ENCODE data around the gene LYPD6B. TPM values are rescaled to one million over a fixed set of nuclear protein-coding genes. Genes with fewer than 3 reads are reported as not detected.
"Not testable (repeated sequence)": the region's sequence is repeated elsewhere in the genome, so short reads cannot be mapped to it uniquely, and the experiment has no call there.

LYPD6B gene
- total and polyA plus RNA-seq, 2 donors, result 0.24 to 1.4 TPM

- no peaks in the 10 kb centered on the region for H3K4me1 ChIP-seq (ENCODE audit: control insufficient read depth in 2 of 2, insufficient read depth in 2 of 2, low read length in 2 of 2)
- no peaks in the 10 kb centered on the region for H3K9me3 ChIP-seq (ENCODE audit: control insufficient read depth in 2 of 2, insufficient read depth in 1 of 2, low read length in 1 of 2)
- H3K36me3 ChIP-seq (ENCODE audit: control insufficient read depth in 2 of 2, insufficient read depth in 2 of 2, low read length in 1 of 2), result no peaks in the 10 kb centered on the region
- no peak for DNase-seq (ENCODE audit: low read depth in 6 of 9, low spot score in 9 of 9)
- no peaks in the 10 kb centered on the region for H3K27me3 ChIP-seq (ENCODE audit: control insufficient read depth in 2 of 2, insufficient read depth in 1 of 2, low read length in 1 of 2)
- 88% methylated on average over 2 of the region's 2 CpGs for WGBS
- H3K4me3 ChIP-seq (ENCODE audit: low read length in 2 of 2), result no peak overlapping the region
- H3K27ac ChIP-seq (ENCODE audit: low read depth in 1 of 2, low read length in 1 of 2), result no peak overlapping the region
These were observed 185.1 kb downstream of the LYPD6B start for GRCh38 chr2:149223472-149224095.

GRCh38 chr2:149224543-149224942, 186.0 kb downstream of the LYPD6B start:
- no peak for DNase-seq (ENCODE audit: low read depth in 6 of 9, low spot score in 9 of 9)
- Histone ChIP-seq H3K36me3 (ENCODE audit: control insufficient read depth in 2 of 2, insufficient read depth in 2 of 2, low read length in 1 of 2) (no peaks in the 10 kb centered on the region), H3K9me3 (ENCODE audit: control insufficient read depth in 2 of 2, insufficient read depth in 1 of 2, low read length in 1 of 2) (no peaks in the 10 kb centered on the region), H3K27me3 (ENCODE audit: control insufficient read depth in 2 of 2, insufficient read depth in 1 of 2, low read length in 1 of 2) (no peaks in the 10 kb centered on the region), H3K27ac (ENCODE audit: low read depth in 1 of 2, low read length in 1 of 2) (no peak overlapping the region), H3K4me3 (ENCODE audit: low read length in 2 of 2) (no peak overlapping the region), H3K4me1 (ENCODE audit: control insufficient read depth in 2 of 2, insufficient read depth in 2 of 2, low read length in 2 of 2) (no peaks in the 10 kb centered on the region)
- WGBS, result 94% methylated on average over 5 of the region's 5 CpGs

- H3K27me3 ChIP-seq (ENCODE audit: control insufficient read depth in 2 of 2, insufficient read depth in 1 of 2, low read length in 1 of 2), result no peaks in the 10 kb centered on the region
- DNase-seq (ENCODE audit: low read depth in 6 of 9, low spot score in 9 of 9), result no peak
These were observed 186.9 kb downstream of the LYPD6B start for GRCh38 chr2:149225446-149225845.

GRCh38 chr2:149226790-149227189, 188.3 kb downstream of the LYPD6B start:
- Histone ChIP-seq H3K4me3 (ENCODE audit: low read length in 2 of 2) (no peak overlapping the region), H3K27me3 (ENCODE audit: control insufficient read depth in 2 of 2, insufficient read depth in 1 of 2, low read length in 1 of 2) (no peaks in the 10 kb centered on the region), H3K36me3 (ENCODE audit: control insufficient read depth in 2 of 2, insufficient read depth in 2 of 2, low read length in 1 of 2) (no peaks in the 10 kb centered on the region), H3K27ac (ENCODE audit: low read depth in 1 of 2, low read length in 1 of 2) (no peak overlapping the region), H3K9me3 (ENCODE audit: control insufficient read depth in 2 of 2, insufficient read depth in 1 of 2, low read length in 1 of 2) (no peaks in the 10 kb centered on the region), H3K4me1 (ENCODE audit: control insufficient read depth in 2 of 2, insufficient read depth in 2 of 2, low read length in 2 of 2) (no peaks in the 10 kb centered on the region)
- 37% methylated on average over 6 of the region's 6 CpGs for WGBS
- DNase-seq (ENCODE audit: low read depth in 6 of 9, low spot score in 9 of 9), result no peak

More at GRCh38 chr2:149225446-149225845, 186.9 kb downstream of the LYPD6B start:
- Histone ChIP-seq H3K4me1 (ENCODE audit: control insufficient read depth in 2 of 2, insufficient read depth in 2 of 2, low read length in 2 of 2) (no peaks in the 10 kb centered on the region), H3K36me3 (ENCODE audit: control insufficient read depth in 2 of 2, insufficient read depth in 2 of 2, low read length in 1 of 2) (no peaks in the 10 kb centered on the region), H3K27ac (ENCODE audit: low read depth in 1 of 2, low read length in 1 of 2) (no peak overlapping the region), H3K9me3 (ENCODE audit: control insufficient read depth in 2 of 2, insufficient read depth in 1 of 2, low read length in 1 of 2) (no peaks in the 10 kb centered on the region), H3K4me3 (ENCODE audit: low read length in 2 of 2) (no peak overlapping the region)
- 95% methylated on average over 2 of the region's 2 CpGs for WGBS

GRCh38 chr2:149235816-149236375, 197.4 kb downstream of the LYPD6B start:
- no peaks in the 10 kb centered on the region for H3K9me3 ChIP-seq (ENCODE audit: control insufficient read depth in 2 of 2, insufficient read depth in 1 of 2, low read length in 1 of 2)
- no peak overlapping the region for H3K27ac ChIP-seq (ENCODE audit: low read depth in 1 of 2, low read length in 1 of 2)
- no peak overlapping the region for H3K4me3 ChIP-seq (ENCODE audit: low read length in 2 of 2)
- H3K36me3 ChIP-seq (ENCODE audit: control insufficient read depth in 2 of 2, insufficient read depth in 2 of 2, low read length in 1 of 2), result no peaks in the 10 kb centered on the region
- 81% methylated on average over 3 of the region's 3 CpGs for WGBS
- DNase-seq (ENCODE audit: low read depth in 6 of 9, low spot score in 9 of 9), result no peak
- no peaks in the 10 kb centered on the region for H3K4me1 ChIP-seq (ENCODE audit: control insufficient read depth in 2 of 2, insufficient read depth in 2 of 2, low read length in 2 of 2)
- H3K27me3 ChIP-seq (ENCODE audit: control insufficient read depth in 2 of 2, insufficient read depth in 1 of 2, low read length in 1 of 2), result no peaks in the 10 kb centered on the region

- Histone ChIP-seq H3K4me3 (ENCODE audit: low read length in 2 of 2) (no peak overlapping the region), H3K9me3 (ENCODE audit: control insufficient read depth in 2 of 2, insufficient read depth in 1 of 2, low read length in 1 of 2) (no peaks in the 10 kb centered on the region), H3K36me3 (ENCODE audit: control insufficient read depth in 2 of 2, insufficient read depth in 2 of 2, low read length in 1 of 2) (no peaks in the 10 kb centered on the region), H3K27ac (ENCODE audit: low read depth in 1 of 2, low read length in 1 of 2) (no peak overlapping the region), H3K4me1 (ENCODE audit: control insufficient read depth in 2 of 2, insufficient read depth in 2 of 2, low read length in 2 of 2) (no peaks in the 10 kb centered on the region), H3K27me3 (ENCODE audit: control insufficient read depth in 2 of 2, insufficient read depth in 1 of 2, low read length in 1 of 2) (no peaks in the 10 kb centered on the region)
- WGBS, result 94% methylated on average over 2 of the region's 2 CpGs
- DNase-seq (ENCODE audit: low read depth in 6 of 9, low spot score in 9 of 9), result no peak
These were observed 197.9 kb downstream of the LYPD6B start for GRCh38 chr2:149236410-149236809.

- Histone ChIP-seq H3K4me1 (ENCODE audit: control insufficient read depth in 2 of 2, insufficient read depth in 2 of 2, low read length in 2 of 2) (no peaks in the 10 kb centered on the region), H3K27ac (ENCODE audit: low read depth in 1 of 2, low read length in 1 of 2) (no peak overlapping the region), H3K36me3 (ENCODE audit: control insufficient read depth in 2 of 2, insufficient read depth in 2 of 2, low read length in 1 of 2) (no peaks in the 10 kb centered on the region), H3K4me3 (ENCODE audit: low read length in 2 of 2) (no peak overlapping the region), H3K27me3 (ENCODE audit: control insufficient read depth in 2 of 2, insufficient read depth in 1 of 2, low read length in 1 of 2) (no peaks in the 10 kb centered on the region), H3K9me3 (ENCODE audit: control insufficient read depth in 2 of 2, insufficient read depth in 1 of 2, low read length in 1 of 2) (no peaks in the 10 kb centered on the region)
- DNase-seq (ENCODE audit: low read depth in 6 of 9, low spot score in 9 of 9), result no peak
- 90% methylated on average over 3 of the region's 3 CpGs for WGBS
These were observed 207.7 kb downstream of the LYPD6B start for GRCh38 chr2:149246186-149246585.

GRCh38 chr2:149251436-149251835, 212.9 kb downstream of the LYPD6B start:
- H3K27ac ChIP-seq (ENCODE audit: low read depth in 1 of 2, low read length in 1 of 2); H3K9me3 ChIP-seq (ENCODE audit: control insufficient read depth in 2 of 2, insufficient read depth in 1 of 2, low read length in 1 of 2); H3K4me1 ChIP-seq (ENCODE audit: control insufficient read depth in 2 of 2, insufficient read depth in 2 of 2, low read length in 2 of 2); H3K4me3 ChIP-seq (ENCODE audit: low read length in 2 of 2); DNase-seq (ENCODE audit: low read depth in 6 of 9, low spot score in 9 of 9); H3K27me3 ChIP-seq (ENCODE audit: control insufficient read depth in 2 of 2, insufficient read depth in 1 of 2, low read length in 1 of 2); H3K36me3 ChIP-seq (ENCODE audit: control insufficient read depth in 2 of 2, insufficient read depth in 2 of 2, low read length in 1 of 2): not testable (repeated sequence)
- 98% methylated on average over 3 of the region's 3 CpGs for WGBS

- H3K36me3 ChIP-seq (ENCODE audit: control insufficient read depth in 2 of 2, insufficient read depth in 2 of 2, low read length in 1 of 2); DNase-seq (ENCODE audit: low read depth in 6 of 9, low spot score in 9 of 9); H3K4me3 ChIP-seq (ENCODE audit: low read length in 2 of 2); H3K27me3 ChIP-seq (ENCODE audit: control insufficient read depth in 2 of 2, insufficient read depth in 1 of 2, low read length in 1 of 2); H3K4me1 ChIP-seq (ENCODE audit: control insufficient read depth in 2 of 2, insufficient read depth in 2 of 2, low read length in 2 of 2); H3K27ac ChIP-seq (ENCODE audit: low read depth in 1 of 2, low read length in 1 of 2); H3K9me3 ChIP-seq (ENCODE audit: control insufficient read depth in 2 of 2, insufficient read depth in 1 of 2, low read length in 1 of 2): not testable (repeated sequence)
- WGBS, result 88% methylated on average over 3 of the region's 3 CpGs
These were observed 218.4 kb downstream of the LYPD6B start for GRCh38 chr2:149256877-149257276.
